Activated naive CD8-positive, alpha-beta T cell treated with anti-CD3 and anti-CD28 coated beads, Interleukin-2, amount 50 U/mL, for 16 hours (primary cell): Measurements from ENCODE around the gene MEOX2.

ENCODE experiments used
- DNase-seq: peaks from one replicate; pipeline ENCODE4 v3.0.0-alpha.2; 2020; ENCODE audit warnings: low read depth, low spot score

The MEOX2 gene

GRCh38 chr7:15681631-15682030, 4.9 kb downstream of the MEOX2 start:
- no peak for DNase-seq

GRCh38 chr7:15681186-15681585, 5.3 kb downstream of the MEOX2 start:
- no peak for DNase-seq

- no peak for DNase-seq
Measured at GRCh38 chr7:15680446-15680845, 6.0 kb downstream of the MEOX2 start.

- no peak for DNase-seq
Measured at GRCh38 chr7:15679306-15679705, 7.2 kb downstream of the MEOX2 start.

- no peak for DNase-seq
Measured at GRCh38 chr7:15678653-15679052, 7.8 kb downstream of the MEOX2 start.

GRCh38 chr7:15675379-15675778, 11.1 kb downstream of the MEOX2 start:
- DNase-seq = no peak

GRCh38 chr7:15674586-15674985, 11.9 kb downstream of the MEOX2 start:
- DNase-seq = no peak

GRCh38 chr7:15669443-15670090, 16.9 kb downstream of the MEOX2 start:
- no peak for DNase-seq

- no peak for DNase-seq
Measured at GRCh38 chr7:15667991-15668390, 18.5 kb downstream of the MEOX2 start.

- no peak for DNase-seq
Measured at GRCh38 chr7:15662451-15662850, 24.0 kb downstream of the MEOX2 start.

GRCh38 chr7:15658247-15658646, 28.2 kb downstream of the MEOX2 start:
- DNase-seq = no peak

- no peak for DNase-seq
Measured at GRCh38 chr7:15652776-15653290, 33.6 kb downstream of the MEOX2 start.

GRCh38 chr7:15651693-15652092, 34.8 kb downstream of the MEOX2 start:
- DNase-seq = no peak

- DNase-seq = no peak
Measured at GRCh38 chr7:15650787-15651186, 35.7 kb downstream of the MEOX2 start.

GRCh38 chr7:15648461-15648961, 38.0 kb downstream of the MEOX2 start:
- DNase-seq = no peak

- no peak for DNase-seq
Measured at GRCh38 chr7:15647309-15647708, 39.2 kb downstream of the MEOX2 start.

GRCh38 chr7:15643000-15643705, 43.3 kb downstream of the MEOX2 start:
- DNase-seq = no peak

- no peak for DNase-seq
Measured at GRCh38 chr7:15628876-15629275, 57.6 kb downstream of the MEOX2 start.

- no peak for DNase-seq
Measured at GRCh38 chr7:15626041-15626440, 60.4 kb downstream of the MEOX2 start.

- no peak for DNase-seq
Measured at GRCh38 chr7:15625466-15625865, 61.0 kb downstream of the MEOX2 start.

- DNase-seq = no peak
Measured at GRCh38 chr7:15621468-15621867, 65.0 kb downstream of the MEOX2 start.

- no peak for DNase-seq
Measured at GRCh38 chr7:15620491-15621185, 65.8 kb downstream of the MEOX2 start.
